ENCODE measurements around the gene IGFBPL1.
"Not testable (repeated sequence)": the region's sequence is repeated elsewhere in the genome, so short reads cannot be mapped to it uniquely, and the experiment has no call there.

IGFBPL1 gene

GRCh38 chr9:38431116-38431515, 6.9 kb upstream of the IGFBPL1 start:
- no peak for DNase-seq

- no peak for DNase-seq
Measured at GRCh38 chr9:38428062-38428461, 3.8 kb upstream of the IGFBPL1 start.

- DNase-seq, result no peak
Measured at GRCh38 chr9:38424918-38425317, 664 bp upstream of the IGFBPL1 start.

GRCh38 chr9:38423273-38423972, 831 bp downstream of the IGFBPL1 start:
- no peak for DNase-seq

- DNase-seq, result no peak
Measured at GRCh38 chr9:38422555-38423260, 1.5 kb downstream of the IGFBPL1 start.

GRCh38 chr9:38421498-38422211, 2.6 kb downstream of the IGFBPL1 start:
- no peak for DNase-seq

- no peak for DNase-seq
Measured at GRCh38 chr9:38419181-38419580, 5.1 kb downstream of the IGFBPL1 start.

- DNase-seq, result no peak
Measured at GRCh38 chr9:38418366-38418765, 5.9 kb downstream of the IGFBPL1 start.

- no peak for DNase-seq
Measured at GRCh38 chr9:38417003-38417945, 7.0 kb downstream of the IGFBPL1 start.

GRCh38 chr9:38416461-38416860, 7.8 kb downstream of the IGFBPL1 start:
- no peak for DNase-seq

GRCh38 chr9:38415856-38416255, 8.4 kb downstream of the IGFBPL1 start:
- no peak for DNase-seq

GRCh38 chr9:38414040-38414723, 10.1 kb downstream of the IGFBPL1 start:
- DNase-seq, result no peak

- no peak for DNase-seq
Measured at GRCh38 chr9:38413283-38413682, 11.0 kb downstream of the IGFBPL1 start.

- DNase-seq, result no peak
Measured at GRCh38 chr9:38412751-38413150, 11.5 kb downstream of the IGFBPL1 start.

- DNase-seq, result no peak
Measured at GRCh38 chr9:38408719-38409118, 15.5 kb downstream of the IGFBPL1 start.

GRCh38 chr9:38406476-38407186, 17.6 kb downstream of the IGFBPL1 start:
- DNase-seq, result no peak

- no peak for DNase-seq
Measured at GRCh38 chr9:38405785-38406184, 18.5 kb downstream of the IGFBPL1 start.

- DNase-seq, result no peak
Measured at GRCh38 chr9:38404314-38404713, 19.9 kb downstream of the IGFBPL1 start.

- no peak for DNase-seq
Measured at GRCh38 chr9:38401994-38402393, 22.3 kb downstream of the IGFBPL1 start.

GRCh38 chr9:38399191-38399590, 25.1 kb downstream of the IGFBPL1 start:
- not testable (repeated sequence) for DNase-seq

- no peak for DNase-seq
Measured at GRCh38 chr9:38396371-38396671, 27.9 kb downstream of the IGFBPL1 start.

Data from stimulated activated naive CD4-positive, alpha-beta T cell treated with Interleukin-2 at 50 U/mL for 16 hours (primary cell).